ENCODE data around the gene CDC42SE1.

GRCh38 chr1:151047591-151047924 is 11.9 kb downstream of the CDC42SE1 start, which contains the start of gene C1orf56:
- TF ChIP-seq POLR2A (IDR thresholded peaks at IDR 0.05; ENCODE audit: low read depth, low read length) (peak; percentile 58; the same call in 1 of the 2 replicates), TAF1 (IDR thresholded peaks at IDR 0.05; ENCODE audit: borderline replicate concordance, low read depth, low read length) (no peak), POLR2AphosphoS5 (IDR thresholded peaks at IDR 0.05; ENCODE audit: low read depth, low read length) (no peak)

Measured in GM12892 (cell line).